Activated CD4-positive, alpha-beta T cell treated with anti-CD3 and anti-CD28 coated beads, Interleukin-2, Interleukin-4, amounts not matched to agents 100 ng/mL and 50 ng/mL, durations not matched to agents 16 hours and 8 hours (primary cell): ENCODE data around the gene KLHDC1.
"Not testable (repeated sequence)": the region's sequence is repeated elsewhere in the genome, so short reads cannot be mapped to it uniquely, and the experiment has no call there.

ENCODE experiments used
- DNase-seq: peaks from one replicate; pipeline ENCODE4 v3.0.0-alpha.2; 2020; ENCODE audit warnings: low spot score

KLHDC1 gene

GRCh38 chr14:49692811-49693734 lies at the start of gene KLHDC1:
Gene KLHDC1, plus strand, starts transcription at chr14:49693120. Its CDS starts 75 bp downstream, at chr14:49693195.
- DNase-seq, result peak; percentile 70

GRCh38 chr14:49653508-49653907 lies 39.4 kb upstream of the KLHDC1 start:
- no peak for DNase-seq

- no peak for DNase-seq
Observed at GRCh38 chr14:49654511-49654910, 38.4 kb upstream of the KLHDC1 start.

- not testable (repeated sequence) for DNase-seq
Observed at GRCh38 chr14:49657500-49657899, 35.4 kb upstream of the KLHDC1 start.

- no peak for DNase-seq
Observed at GRCh38 chr14:49659526-49660455, 33.1 kb upstream of the KLHDC1 start.

GRCh38 chr14:49670475-49670874 lies 22.4 kb upstream of the KLHDC1 start:
- DNase-seq, result no peak

- no peak for DNase-seq
Observed at GRCh38 chr14:49673586-49673985, 19.3 kb upstream of the KLHDC1 start.

- no peak for DNase-seq
Observed at GRCh38 chr14:49677643-49678042, 15.3 kb upstream of the KLHDC1 start.

GRCh38 chr14:49679271-49679670 lies 13.6 kb upstream of the KLHDC1 start:
- peak; percentile 49 for DNase-seq

- no peak for DNase-seq
Observed at GRCh38 chr14:49686425-49686824, 6.5 kb upstream of the KLHDC1 start.

GRCh38 chr14:49687942-49688700 lies 4.8 kb upstream of the KLHDC1 start, which contains the start of gene POLE2:
Gene POLE2, minus strand, starts transcription at chr14:49688214. Its CDS starts 11 bp downstream, at chr14:49688203.
- DNase-seq, result peak; percentile 85

GRCh38 chr14:49688701-49689030 lies 4.3 kb upstream of the KLHDC1 start:
- DNase-seq, result no peak

GRCh38 chr14:49691031-49691430 lies 1.9 kb upstream of the KLHDC1 start:
- no peak for DNase-seq

GRCh38 chr14:49692193-49692757 lies 645 bp upstream of the KLHDC1 start:
- DNase-seq, result no peak

- not testable (repeated sequence) for DNase-seq
Observed at GRCh38 chr14:49693735-49694124, 810 bp downstream of the KLHDC1 start.

- DNase-seq, result no peak
Observed at GRCh38 chr14:49702725-49703124, 9.8 kb downstream of the KLHDC1 start.

- DNase-seq, result no peak
Observed at GRCh38 chr14:49703965-49704364, 11.0 kb downstream of the KLHDC1 start.

GRCh38 chr14:49704471-49704870 lies 11.6 kb downstream of the KLHDC1 start:
- not testable (repeated sequence) for DNase-seq

GRCh38 chr14:49710993-49711392 lies 18.1 kb downstream of the KLHDC1 start:
- not testable (repeated sequence) for DNase-seq

GRCh38 chr14:49720744-49721143 lies 27.8 kb downstream of the KLHDC1 start:
- no peak for DNase-seq

GRCh38 chr14:49721733-49722435 lies 29.0 kb downstream of the KLHDC1 start:
- not testable (repeated sequence) for DNase-seq
